Gastrocnemius medialis (tissue), 4 donors: ENCODE measurements around the gene KCNG1.

ENCODE experiments used
- CTCF ChIP-seq, 5 experiments: fragments of 450-650 bp in 3 of 5; fragments of 200-600 bp in 2 of 5; sonication (generic) in 2 of 5; IDR thresholded peaks in 4 of 5; conservative IDR thresholded peaks in 1 of 5; 1 replicate in 4 of 5; 2 replicates in 1 of 5; pipeline ENCODE4 v1.5.1; 2016 to 2019; ENCODE audit warnings: antibody characterized with exemption in 5 of 5, mild to moderate bottlenecking in 3 of 5, moderate library complexity in 3 of 5
- POLR2A ChIP-seq, 2 donors: fragments of 450-650 bp; IDR thresholded peaks; one replicate each; pipeline ENCODE4 v1.6.1; 2017; ENCODE audit warnings: antibody characterized with exemption in 2 of 2, mild to moderate bottlenecking in 2 of 2, moderate library complexity in 2 of 2

GRCh38 chr20:51044796-51045195 is 21.9 kb upstream of the KCNG1 start:
- no peak for TF ChIP-seq CTCF (IDR thresholded peaks at IDR 0.05 in 4 of 5, conservative IDR thresholded peaks at IDR 0.05 in 1 of 5)
- no peak for TF ChIP-seq POLR2A (IDR thresholded peaks at IDR 0.05)
